Measurements from ENCODE around the gene ELOVL7. TPM values are rescaled to one million over a fixed set of nuclear protein-coding genes. Genes with fewer than 3 reads are reported as not detected.

The ELOVL7 gene
- total and polyA plus RNA-seq, 2 of the 4 experiments (the other 2 are of a cell fraction) = 0.18 TPM; not detected in 1

DNA sequence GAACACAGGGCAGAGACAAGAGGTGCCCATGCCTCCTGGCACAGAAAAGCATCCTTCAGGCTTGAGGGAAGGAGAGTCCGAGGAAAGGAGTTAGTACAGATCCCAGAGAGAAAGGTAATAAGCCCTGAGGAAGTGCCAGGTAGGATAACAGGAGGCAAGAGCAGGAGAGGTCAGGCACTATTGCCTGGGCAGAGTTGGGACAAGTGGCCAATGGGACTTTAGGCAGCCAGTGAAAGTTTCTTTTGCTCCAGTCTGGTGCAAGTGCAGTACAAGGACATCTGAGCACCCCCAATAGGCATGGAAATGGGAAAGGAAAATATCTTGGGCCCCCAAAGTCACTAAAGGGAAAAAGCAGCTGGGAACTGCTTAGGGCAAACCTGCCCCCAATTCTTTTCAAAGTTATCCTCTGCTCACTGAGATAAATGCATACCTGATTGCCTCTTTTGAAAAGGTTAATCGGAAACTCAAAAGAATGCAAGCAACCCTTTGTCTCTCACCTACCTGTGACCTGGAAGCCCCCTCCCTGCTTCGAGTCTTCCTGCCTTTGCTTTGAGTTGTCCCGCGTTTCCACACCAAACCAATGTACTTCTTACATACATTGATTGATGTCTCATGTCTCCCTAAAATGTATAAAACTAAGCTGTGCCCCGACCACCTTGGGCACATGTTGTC is 46.5 kb downstream of the ELOVL7 start:
- in situ Hi-C loops (cut with MboI; ENCODE audit: low sequenced_read_pairs) (no loop called here), intact Hi-C loops (cut with micrococcal nuclease) (no loop called here), dilution Hi-C loops (cut with HindIII; ENCODE audit: low sequenced_read_pairs, unreplicated experiment) (no loop called here)
- H3K23ac ChIP-seq (ENCODE audit: low read depth, low read length) = no peak overlapping the region
- no peak overlapping the region for H3K18ac ChIP-seq (ENCODE audit: low read depth, low read length)
- H3K9me1 ChIP-seq (ENCODE audit: insufficient read depth, low read length) = no peaks in the 10 kb centered on the region
- no peak overlapping the region for H2BK5ac ChIP-seq (ENCODE audit: low read depth, low read length, poor library complexity, severe bottlenecking)
- no peak overlapping the region for H3K4me2 ChIP-seq (ENCODE audit: low read depth, low read length)
- no peak for TF ChIP-seq RCOR1 (IDR thresholded peaks at IDR 0.05; ENCODE audit: insufficient replicate concordance, low read length)
- no peak for TF ChIP-seq ELK1 (IDR thresholded peaks at IDR 0.05; ENCODE audit: borderline replicate concordance, low read depth, low read length)
- no peak for TF ChIP-seq MAFK (IDR thresholded peaks at IDR 0.05; ENCODE audit: low read depth, low read length)
- TF ChIP-seq CEBPB (IDR thresholded peaks at IDR 0.05; ENCODE audit: low read depth, low read length) = no peak
- TF ChIP-seq, protein P1, sequence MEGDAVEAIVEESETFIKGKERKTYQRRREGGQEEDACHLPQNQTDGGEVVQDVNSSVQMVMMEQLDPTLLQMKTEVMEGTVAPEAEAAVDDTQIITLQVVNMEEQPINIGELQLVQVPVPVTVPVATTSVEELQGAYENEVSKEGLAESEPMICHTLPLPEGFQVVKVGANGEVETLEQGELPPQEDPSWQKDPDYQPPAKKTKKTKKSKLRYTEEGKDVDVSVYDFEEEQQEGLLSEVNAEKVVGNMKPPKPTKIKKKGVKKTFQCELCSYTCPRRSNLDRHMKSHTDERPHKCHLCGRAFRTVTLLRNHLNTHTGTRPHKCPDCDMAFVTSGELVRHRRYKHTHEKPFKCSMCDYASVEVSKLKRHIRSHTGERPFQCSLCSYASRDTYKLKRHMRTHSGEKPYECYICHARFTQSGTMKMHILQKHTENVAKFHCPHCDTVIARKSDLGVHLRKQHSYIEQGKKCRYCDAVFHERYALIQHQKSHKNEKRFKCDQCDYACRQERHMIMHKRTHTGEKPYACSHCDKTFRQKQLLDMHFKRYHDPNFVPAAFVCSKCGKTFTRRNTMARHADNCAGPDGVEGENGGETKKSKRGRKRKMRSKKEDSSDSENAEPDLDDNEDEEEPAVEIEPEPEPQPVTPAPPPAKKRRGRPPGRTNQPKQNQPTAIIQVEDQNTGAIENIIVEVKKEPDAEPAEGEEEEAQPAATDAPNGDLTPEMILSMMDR (conservative IDR thresholded peaks at IDR 0.05; ENCODE audit: low read depth, low read length) = no peak
- TF ChIP-seq POLR2A (IDR thresholded peaks at IDR 0.05; ENCODE audit: low read depth, low read length) = no peak
- no peak for TF ChIP-seq CHD1 (IDR thresholded peaks at IDR 0.05; ENCODE audit: low read depth, low read length)
- no peak for TF ChIP-seq RAD21 (IDR thresholded peaks at IDR 0.05; ENCODE audit: low read length)
- no peak overlapping the region for H3K27ac ChIP-seq (ENCODE audit: insufficient read depth, low read length)
- H3K4me3 ChIP-seq (ENCODE audit: insufficient read depth, low read depth, low read length) = no peak overlapping the region
- no peaks in the 10 kb centered on the region for H3K4me1 ChIP-seq (ENCODE audit: control insufficient read depth, insufficient read depth, low read length)
- no peak overlapping the region for H2AK9ac ChIP-seq (replicated peaks; ENCODE audit: low read depth, low read length, poor library complexity)
- H2AFZ ChIP-seq (replicated peaks; ENCODE audit: low read length, poor library complexity) = no peak overlapping the region
- H3K14ac ChIP-seq (replicated peaks; ENCODE audit: low read depth, low read length) = no peak overlapping the region
- no peaks in the 10 kb centered on the region for H3K27me3 ChIP-seq (ENCODE audit: control insufficient read depth, insufficient read depth, low read length)
- no peak overlapping the region for H2BK15ac ChIP-seq (ENCODE audit: low read depth, low read length)
- ATAC-seq (ENCODE audit: low read depth) = no peak
- no peak overlapping the region for H4K8ac ChIP-seq (ENCODE audit: low read depth in 2 of 2, low read length in 2 of 2)
- ChIA-PET POLR2A (ENCODE audit: unreplicated experiment) (no interaction called here), CTCF (no interaction called here)
- BruUV-seq (replicated peaks) = no TSS peak
- H3K36me3 ChIP-seq (ENCODE audit: control insufficient read depth, insufficient read depth, low read length) = no peaks in the 10 kb centered on the region
- DNase-seq = no peak
- H3K79me1 ChIP-seq (ENCODE audit: low read depth in 1 of 2, low read length in 2 of 2) = no peaks in the 10 kb centered on the region
- H3K9me3 ChIP-seq (ENCODE audit: control insufficient read depth, insufficient read depth, low read length) = no peaks in the 10 kb centered on the region
- no peaks in the 10 kb centered on the region for H4K20me1 ChIP-seq (ENCODE audit: insufficient read depth, low read length)
- no peak overlapping the region for H2AK5ac ChIP-seq (ENCODE audit: low read depth, low read length)
- no peak overlapping the region for H2BK20ac ChIP-seq (ENCODE audit: low read depth, low read length)
- no peak overlapping the region for H3K9ac ChIP-seq (ENCODE audit: low read depth, low read length)
- WGBS, 2 experiments (ENCODE audit: extremely low coverage in 2 of 2, insufficient read length in 1 of 2) = 14% methylated on average over 1 of the region's 6 CpGs; no CpG with 5 or more reads in 1 of the 2 experiments
- no peak overlapping the region for H3K4ac ChIP-seq (ENCODE audit: low read depth, low read length)
- no peak overlapping the region for H3K56ac ChIP-seq (ENCODE audit: extremely low read depth, insufficient read depth, low read length)
- no peak overlapping the region for H4K5ac ChIP-seq (ENCODE audit: low read depth, low read length)
- H2BK120ac ChIP-seq (ENCODE audit: low read depth, low read length) = no peak overlapping the region
- no peak overlapping the region for H4K91ac ChIP-seq (ENCODE audit: insufficient read depth, low read depth, low read length)

All from IMR-90 (cell line).